GM19023 (cell line): ENCODE data around the gene PTPN1.

Experiments
- ATAC-seq: cut with Tn5 transposase; IDR thresholded peaks from one replicate; pipeline ENCODE4 v1.9.1; 2021; ENCODE audit warnings: mild to moderate bottlenecking, moderate library complexity; ENCODE audit not compliant: unreplicated experiment

The PTPN1 gene

DNA sequence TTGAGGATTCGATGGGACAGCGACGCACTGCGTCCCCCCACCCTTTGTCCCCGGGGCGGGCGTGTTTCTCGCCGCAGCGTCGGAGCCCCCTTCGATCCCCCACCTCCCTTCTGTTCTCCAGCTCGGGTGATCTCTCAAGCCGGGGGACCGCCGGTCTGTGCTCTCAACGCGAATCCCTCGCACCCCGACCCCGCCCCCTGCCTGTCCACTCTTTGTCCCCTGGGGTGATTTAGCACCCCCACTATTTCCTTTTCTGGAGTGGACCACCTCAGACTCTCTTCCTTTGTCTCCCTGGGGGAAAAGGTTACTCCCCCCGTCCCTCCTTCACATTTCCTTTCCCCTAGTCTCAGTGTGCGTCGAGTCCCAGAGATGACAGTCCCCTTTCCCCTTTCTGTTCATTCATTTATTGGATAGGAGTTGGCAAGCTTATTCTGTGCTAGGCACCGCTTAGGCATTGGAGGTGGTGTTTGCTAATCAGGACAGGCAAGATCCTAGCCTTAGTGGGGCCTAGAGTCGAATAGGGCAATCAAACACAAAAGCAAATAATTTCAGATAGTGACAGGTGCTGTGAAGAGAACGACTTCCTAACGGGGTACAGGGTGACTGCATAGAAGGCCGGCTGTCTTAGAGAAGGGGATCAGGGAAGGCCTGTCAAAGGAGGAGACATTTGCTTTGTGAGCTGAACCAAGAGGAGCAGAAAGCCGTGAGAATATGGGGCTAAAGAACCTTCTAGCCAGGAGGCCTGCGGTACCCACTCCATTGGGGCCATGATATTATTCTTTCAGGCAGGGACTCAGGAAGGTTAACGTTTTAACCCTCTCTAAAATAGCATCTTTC is 741 bp downstream of the PTPN1 start:
- no peak for ATAC-seq

DNA sequence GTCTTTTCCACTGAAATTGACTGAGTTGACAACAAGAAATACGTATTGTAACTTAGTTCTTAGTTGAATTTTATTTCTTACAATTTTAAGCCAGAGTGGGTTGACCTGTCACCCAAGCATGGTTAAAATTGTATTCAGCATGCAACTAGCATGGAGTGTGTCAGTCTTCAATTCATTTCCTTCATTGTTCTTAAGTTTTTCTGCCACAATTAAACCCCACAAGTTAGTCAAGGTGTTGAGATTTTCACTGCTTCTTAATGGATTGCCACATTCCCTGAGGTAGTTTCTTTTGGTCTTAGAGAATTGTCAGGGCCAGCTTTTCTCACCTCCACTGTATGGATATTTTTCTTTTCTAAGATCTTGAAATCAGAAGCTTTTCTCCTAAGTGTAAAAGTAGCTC is 2.1 kb downstream of the PTPN1 start:
- ATAC-seq: no peak

DNA sequence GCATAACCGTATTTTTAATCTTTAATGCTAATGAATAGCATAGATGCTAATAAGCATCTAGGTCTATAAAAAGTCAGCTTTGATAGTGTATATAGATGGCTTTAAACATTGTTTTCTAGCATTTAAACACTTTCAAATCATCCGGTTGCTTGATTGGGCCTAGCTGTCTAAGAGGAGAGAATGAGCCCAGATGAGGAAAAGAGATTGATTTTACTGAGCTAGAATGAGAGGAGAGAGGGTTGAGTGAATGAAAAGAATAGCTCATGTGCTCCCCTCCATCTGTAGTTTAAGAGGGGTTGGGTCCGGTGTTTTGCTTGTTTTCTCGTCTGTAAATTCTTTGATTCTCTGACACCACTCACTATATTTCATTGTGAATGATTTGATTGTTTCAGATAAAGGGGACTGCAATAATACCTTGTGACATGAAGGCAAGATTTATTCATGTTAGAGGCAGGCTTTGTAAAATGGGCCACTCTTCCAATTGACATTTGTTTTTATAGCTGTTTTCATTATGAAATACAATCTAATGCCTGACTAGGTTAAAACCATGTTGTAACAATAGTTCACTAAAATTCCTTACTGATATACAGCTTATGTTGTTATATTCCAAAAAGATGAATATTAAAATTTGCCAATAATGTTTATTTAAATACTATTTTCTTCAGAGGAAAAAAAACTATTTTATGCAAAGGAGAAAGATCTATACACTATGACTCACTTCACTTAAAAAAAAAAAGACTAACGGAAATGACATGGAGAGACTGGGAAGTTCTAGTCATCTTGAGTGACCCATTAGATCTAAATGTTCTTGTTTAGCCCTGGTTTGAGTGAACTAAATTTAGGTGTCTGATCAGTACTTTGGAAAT is 3.2 kb downstream of the PTPN1 start:
- ATAC-seq: no peak

DNA sequence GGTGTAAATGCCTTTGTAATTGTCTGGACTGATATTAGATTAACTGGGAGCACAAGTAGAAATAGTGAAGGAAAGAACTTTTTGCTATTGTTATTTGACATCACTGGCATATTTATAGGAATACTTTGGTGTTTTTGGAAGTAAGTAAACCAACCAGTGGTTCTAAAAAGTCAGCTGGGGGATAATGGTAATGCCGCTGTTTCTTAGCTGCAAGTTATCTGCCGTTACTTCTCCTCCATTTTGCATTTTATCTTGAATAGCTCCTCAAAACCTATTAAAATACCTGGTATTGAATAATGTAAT is 3.8 kb downstream of the PTPN1 start:
- no peak for ATAC-seq

DNA sequence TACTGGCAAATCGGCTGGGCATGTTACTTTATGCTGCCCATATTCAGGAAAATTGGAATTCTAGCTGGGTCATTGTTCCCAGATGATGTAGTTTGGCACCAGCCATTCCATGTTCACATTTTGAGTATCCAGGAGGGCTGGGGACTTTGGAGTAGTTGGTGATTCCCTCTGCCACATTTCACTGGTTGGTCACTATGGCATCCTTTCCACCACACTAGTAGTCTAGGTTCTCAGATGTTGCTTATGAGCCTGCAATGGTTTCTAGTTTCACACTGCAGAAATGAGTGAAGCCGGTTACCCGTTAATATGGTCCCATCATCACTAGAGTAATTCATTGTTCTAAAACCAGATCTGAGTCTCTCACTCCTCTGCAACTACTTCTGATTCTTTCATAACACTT is 4.6 kb downstream of the PTPN1 start:
- no peak for ATAC-seq

DNA sequence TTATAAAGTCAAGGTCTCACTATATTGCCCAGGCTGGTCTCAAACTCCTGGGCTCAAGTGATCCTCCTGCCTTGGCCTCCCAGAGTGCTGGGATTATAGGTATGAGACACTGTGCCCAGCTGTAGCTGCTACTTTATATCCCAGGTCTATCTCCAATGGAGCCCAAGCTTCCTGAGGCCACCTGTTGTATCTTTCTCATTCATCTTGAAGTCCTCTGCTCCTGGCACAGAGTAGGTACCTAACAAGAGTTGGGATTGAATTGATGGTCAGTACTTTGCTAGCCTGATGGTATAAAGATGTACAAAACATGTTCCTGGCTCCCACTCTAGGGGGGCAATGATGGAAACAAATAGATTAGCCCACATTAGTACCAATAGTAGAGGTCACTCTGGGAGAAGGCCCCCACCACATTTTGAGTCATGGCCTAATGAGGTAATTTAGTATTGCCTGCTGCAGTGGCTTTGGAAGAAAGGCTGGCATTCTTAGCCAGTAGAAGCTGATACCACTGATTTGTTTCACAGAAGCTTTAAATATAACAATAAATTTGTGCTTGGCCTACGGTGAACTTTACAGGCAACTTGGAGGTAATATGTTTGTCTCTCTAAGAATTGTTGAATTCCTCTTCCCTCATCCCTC is 5.4 kb downstream of the PTPN1 start:
- no peak for ATAC-seq

DNA sequence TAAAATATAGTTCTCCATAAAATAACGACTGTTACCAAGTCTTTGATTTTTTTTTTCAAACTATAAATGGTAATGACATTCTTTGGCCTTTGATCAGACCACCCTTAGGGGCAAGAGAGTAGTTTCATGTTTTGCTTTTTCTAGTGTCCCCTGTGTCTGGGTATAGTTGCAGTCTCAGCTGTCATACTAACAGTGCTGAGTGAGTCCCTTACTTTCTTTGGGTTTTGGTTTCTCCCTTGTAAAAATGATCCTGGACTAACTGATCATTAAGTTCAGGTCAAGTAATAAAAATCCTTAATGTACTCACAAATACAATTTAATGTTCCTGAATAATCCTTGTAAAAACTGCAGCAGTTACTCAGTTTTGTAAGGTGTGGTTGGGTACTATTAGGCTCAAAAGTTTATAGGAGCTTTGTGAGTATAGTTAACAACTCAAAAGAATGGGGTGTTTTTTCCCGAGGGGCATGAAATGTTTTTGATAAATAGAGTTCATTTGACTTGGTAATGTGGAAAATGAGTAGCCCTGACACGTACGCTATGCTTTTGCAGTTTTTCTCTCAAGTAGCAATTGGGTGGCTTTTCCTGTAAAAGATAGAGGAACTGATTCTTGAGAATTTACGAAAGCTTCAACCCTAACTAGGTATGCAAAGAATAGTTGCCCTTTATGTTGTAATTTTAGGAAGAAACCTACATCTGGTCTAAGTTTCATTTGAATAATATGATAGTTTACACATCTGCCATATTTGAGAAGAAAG is 6.2 kb downstream of the PTPN1 start:
- no peak for ATAC-seq

DNA sequence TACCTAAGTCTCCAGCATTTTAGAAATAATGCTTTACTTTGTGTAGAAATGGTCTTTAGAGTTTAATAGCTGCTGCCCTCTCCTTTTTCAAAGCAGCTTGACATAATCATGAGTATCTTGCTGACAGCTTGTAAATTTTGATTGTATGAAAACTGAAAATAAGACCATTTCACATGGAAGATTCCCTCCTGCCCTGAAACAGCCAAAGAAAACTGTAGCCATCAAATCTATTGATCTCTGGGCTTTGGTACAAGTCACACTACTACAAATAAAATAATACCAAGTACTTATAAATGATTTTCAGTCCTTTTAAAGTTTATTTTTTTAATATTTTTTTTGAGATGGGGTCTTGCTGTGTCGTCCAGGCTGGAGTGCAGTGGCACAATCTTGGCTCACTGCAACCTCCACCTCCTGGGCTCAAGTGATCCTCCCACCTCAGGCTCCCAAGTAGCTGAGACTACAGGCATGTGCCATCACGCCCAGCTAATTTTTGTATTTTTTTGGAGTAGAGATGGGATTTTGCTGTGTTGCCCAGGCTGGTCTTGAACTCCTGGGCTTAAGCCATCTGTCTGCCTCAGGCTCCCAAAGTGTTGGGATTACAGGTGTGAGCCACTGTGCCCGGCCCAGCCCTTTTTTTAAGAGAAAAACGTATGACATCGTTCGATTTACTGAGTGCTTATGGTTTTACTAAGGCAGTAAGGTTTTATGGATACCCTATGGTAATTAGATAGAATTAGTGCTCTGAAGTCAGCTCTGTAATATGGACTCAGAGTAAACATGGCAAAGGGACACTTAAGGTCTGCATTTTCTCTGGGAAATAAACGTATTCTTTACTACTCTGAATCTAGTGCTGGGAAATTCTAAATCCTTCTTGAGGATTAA is 7.0 kb downstream of the PTPN1 start:
- ATAC-seq: no peak

DNA sequence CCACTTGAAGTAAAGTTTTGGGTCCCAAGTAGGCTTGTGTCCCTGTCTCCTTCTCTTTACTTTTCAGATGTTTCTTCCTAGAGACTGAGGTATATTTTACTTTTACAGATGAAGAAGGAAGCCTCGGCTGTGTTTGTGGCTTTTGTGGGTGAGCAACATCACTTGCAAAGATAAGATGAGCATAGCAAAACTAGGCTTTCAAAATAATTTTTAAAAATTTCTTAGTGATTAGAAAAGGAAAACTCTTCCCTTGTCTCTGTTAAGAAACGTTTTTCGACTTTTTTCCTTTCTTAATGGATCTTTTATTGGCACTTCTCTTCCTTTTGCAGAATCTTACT is 7.6 kb downstream of the PTPN1 start:
- no peak for ATAC-seq

DNA sequence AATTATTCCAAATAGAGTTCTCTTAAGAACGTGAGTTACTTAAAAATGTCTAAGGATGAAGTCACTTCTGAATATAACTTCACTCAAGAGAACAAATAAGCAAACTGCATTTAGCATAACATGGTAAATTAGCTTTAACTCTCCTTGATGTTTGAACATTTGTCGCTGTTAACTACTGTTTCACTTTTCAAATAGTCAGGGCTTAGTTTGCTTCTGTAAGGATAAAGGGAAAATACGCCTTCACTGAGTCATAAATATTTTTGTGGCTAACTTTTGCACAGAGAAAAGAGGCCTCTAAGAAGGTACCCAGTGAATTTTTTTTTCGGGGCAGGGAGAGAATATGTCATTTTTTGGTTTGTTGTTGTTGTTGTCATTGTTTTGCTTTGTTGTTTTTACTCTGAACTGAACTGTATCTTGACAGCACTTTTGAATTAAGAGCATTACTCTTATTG is 8.1 kb downstream of the PTPN1 start:
- ATAC-seq: no peak

DNA sequence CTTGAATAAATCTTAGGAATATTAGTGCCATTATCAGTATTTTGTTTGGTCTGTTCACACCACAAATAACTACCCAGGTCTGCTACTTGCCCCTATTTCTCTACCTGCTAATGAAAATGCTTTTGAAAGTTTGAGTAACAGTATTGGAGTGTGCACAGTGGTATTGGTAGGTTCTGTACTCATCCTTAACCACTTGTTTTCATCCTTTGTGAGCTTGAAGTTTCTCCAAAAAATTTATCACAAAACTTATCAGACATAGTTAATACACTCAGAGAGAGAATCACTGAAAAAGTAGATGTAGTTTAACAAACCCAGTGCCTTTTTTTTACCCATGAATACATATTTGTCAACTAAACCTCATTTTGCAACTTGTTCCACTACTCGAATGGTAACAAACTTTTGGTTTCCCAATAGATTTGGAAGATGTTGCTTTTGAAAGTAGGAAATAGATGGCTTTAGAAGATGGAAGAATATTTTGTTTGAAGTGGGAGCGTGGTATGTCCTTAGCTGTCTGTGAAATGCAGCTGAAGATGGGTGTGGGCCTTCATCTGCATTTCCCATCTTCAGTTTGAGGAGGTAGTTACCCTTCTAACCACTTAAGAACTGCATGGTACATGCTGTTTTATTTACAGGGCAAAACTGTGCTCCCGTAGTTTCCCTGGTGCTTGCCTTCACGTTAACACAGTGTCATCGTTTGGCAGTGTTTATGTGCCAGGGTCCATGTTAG is 9.0 kb downstream of the PTPN1 start:
- ATAC-seq: no peak

DNA sequence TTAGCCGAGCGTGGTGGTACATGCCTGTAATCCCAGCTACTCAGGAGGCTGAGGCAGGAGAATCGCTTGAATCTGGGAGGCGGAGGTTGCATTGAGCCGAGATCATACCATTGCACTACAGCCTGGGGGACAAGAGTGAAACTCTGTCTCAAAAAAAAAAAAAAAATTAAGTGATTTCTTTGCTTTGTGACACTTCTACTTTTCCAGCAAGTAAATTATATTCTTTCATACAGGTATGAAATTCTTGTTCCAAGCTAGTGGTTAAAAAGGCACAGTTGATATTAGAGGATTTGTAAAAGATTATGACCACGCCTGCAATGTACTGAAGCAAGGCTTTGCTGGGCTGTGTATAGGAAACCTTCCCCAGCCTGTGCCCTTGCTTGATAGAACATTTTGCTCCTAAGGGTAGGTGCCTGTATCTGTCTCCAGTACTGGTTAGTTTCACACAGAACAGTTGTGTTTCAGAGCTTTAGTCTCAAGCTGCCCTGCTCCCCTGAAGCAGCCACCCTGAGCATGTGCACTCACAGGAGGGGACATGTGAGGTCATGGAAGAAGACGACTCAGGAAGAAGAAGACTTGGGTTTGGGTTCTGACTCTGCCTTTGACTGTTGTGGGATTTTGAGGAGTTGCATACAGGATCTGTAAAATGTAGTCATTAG is 10.2 kb downstream of the PTPN1 start:
- ATAC-seq: no peak

DNA sequence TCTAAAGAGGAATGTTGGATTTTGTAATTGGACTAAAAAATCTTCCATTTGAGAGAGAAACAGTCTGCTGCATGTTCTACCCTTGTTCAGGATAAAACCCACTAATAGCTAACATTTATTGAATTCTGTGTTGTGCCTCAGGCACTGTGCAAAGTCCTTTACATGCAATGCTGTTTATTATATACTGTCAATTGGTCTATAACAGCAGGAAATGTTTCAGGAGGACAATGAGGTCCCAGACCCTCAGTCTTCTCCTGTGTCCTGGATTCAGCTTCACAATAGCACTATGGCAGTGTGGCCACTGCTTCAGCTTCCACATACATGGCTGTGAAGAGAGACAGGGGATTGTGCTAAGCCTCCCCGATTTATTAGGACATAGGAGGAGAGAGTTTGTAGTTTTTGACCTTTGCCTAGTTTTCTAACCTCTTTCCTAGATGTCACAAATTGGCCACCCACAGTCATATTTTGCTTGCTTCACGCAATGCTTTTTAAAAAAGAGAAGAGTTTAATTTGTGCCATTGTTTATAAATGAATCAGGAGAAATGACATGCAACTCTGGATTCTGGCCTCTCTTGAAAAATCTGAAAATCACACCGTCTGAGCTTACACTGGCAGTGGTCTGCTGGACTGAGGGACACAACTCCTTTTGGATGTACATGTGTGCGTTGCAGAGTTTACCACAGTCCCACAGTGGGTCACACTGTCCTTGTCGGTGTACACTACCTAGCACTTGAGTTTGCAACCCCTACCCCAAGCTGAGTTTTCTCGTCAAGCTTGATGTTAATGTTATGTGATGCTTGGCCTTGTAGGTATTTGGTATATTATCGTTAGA is 11.3 kb downstream of the PTPN1 start:
- no peak for ATAC-seq

DNA sequence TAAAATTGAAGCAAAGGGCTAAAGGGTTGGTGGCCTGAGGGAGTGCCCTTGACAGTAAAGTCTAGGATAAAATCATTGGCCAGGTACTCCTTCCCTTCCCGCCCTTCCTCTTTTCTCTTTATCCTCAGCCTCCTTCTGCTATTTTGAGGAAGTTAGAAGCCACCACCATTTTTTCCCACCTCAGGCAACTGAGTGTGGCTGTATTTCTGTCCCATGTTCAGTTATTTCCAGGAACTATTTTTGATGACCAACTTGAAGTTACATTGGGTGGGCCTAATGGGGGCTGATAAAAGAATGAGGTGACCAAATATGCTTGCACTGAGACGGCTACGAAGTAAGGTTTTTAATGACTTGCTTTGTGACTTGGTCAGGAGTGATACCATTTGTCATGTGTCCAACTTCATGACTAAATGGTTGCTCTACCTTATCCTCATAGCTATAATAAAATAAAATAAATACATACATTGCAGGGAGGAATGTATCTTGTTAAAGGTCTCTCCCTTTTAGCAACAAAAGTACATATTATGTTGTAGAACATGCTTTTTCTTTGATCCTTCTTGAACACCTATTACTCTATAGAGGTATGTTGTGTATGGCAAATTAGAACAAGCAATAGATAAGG is 12.0 kb downstream of the PTPN1 start:
- no peak for ATAC-seq

DNA sequence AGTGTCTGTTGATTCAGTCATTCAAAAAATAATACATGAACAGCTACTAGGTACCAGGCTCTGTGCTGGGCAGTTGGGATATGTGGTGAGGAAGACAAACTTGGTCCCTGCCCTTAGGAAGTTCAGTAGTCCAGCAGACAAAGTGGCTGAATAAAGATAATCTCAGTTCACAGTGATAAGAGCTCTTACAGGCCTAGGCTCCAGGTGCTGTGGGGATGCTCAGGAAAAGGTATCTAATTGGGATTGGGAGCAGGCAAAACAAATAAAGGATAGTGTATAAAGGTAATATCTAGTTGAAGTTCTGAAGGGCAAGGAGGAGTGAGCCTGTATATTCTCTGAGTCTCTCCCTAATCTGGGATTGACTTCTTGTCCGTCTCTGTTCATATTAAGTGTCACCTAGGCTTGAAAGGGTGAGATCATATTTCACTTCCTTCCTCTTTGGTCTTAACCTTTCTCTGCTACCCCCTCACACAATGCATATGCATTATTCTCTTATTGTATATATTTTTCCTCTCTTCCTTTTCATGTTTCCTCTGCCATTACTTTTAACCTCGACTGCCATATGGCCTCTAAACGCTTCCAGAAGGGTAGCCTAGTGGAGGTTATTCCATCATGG is 13.5 kb downstream of the PTPN1 start:
- no peak for ATAC-seq

DNA sequence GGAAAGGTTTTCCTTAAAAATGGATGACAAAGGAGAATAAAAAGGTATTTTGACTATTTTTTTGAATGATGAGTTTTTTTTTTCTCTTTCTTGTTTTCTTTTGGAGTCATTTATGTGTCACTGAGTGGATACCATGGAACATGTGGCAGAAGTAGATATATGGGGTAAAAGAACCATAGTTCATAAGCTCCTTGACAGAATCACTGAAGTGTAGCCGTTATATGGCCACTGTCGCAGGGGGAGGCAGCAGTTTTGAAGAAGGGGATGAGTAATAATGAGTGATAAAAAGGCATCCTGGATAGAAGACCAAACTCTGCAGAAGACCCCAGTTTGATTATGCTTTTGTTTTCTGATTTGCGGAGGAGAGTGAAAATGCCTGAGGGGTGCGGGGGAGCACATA is 15.5 kb downstream of the PTPN1 start:
- no peak for ATAC-seq

DNA sequence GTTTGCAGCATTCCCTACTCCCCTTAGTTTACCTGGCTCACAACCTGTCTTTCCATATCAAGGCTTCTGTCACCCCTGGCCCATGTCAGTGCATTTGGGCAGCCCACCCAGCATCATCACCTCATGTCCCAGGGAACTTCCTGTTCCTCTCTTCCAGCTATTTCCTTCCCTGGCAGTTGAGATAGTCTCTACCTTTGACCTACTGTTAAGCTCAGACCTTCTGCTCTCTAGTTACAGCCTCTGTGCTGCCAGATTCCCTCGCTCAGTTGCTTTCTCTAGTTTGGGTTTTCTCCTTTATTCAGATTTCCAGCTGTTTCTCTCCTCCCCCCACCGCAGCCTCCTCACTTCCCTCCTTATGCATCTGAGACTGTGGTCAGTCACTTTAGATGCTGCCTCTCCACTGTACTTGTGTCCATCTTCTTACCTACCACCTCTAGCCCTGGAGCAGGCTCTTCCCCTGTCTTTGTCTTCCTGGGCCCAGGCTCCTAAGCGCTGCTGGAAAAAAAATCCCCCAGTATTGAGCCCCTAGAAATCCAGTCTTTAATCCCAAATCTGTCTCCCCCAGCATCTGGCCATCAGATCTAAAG is 16.3 kb downstream of the PTPN1 start:
- ATAC-seq: no peak
